Activated CD4-positive, alpha-beta T cell treated with anti-CD3 and anti-CD28 coated beads, Interleukin-2, amount 50 U/mL, for 1 hour (primary cell): Measurements from ENCODE around the gene MGMT.

Experiments
- DNase-seq: peaks from one replicate; pipeline ENCODE4 v3.0.0-alpha.2; 2020

The MGMT gene

GRCh38 chr10:129629911-129630310, 162.9 kb downstream of the MGMT start:
- DNase-seq, result no peak

GRCh38 chr10:129631006-129631405, 164.0 kb downstream of the MGMT start:
- DNase-seq, result no peak

GRCh38 chr10:129631870-129632623, 165.0 kb downstream of the MGMT start:
- DNase-seq, result no peak

GRCh38 chr10:129637010-129637409, 170.0 kb downstream of the MGMT start:
- no peak for DNase-seq

GRCh38 chr10:129637846-129638245, 170.8 kb downstream of the MGMT start:
- DNase-seq, result no peak

- DNase-seq, result no peak
Measured at GRCh38 chr10:129641351-129641750, 174.3 kb downstream of the MGMT start.

- DNase-seq, result no peak
Measured at GRCh38 chr10:129641982-129642381, 174.9 kb downstream of the MGMT start.

- no peak for DNase-seq
Measured at GRCh38 chr10:129642427-129642826, 175.4 kb downstream of the MGMT start.

GRCh38 chr10:129643266-129643665, 176.2 kb downstream of the MGMT start:
- no peak for DNase-seq

GRCh38 chr10:129645487-129645886, 178.4 kb downstream of the MGMT start:
- DNase-seq, result no peak

GRCh38 chr10:129646973-129647372, 179.9 kb downstream of the MGMT start:
- DNase-seq, result no peak

GRCh38 chr10:129647590-129647989, 180.5 kb downstream of the MGMT start:
- no peak for DNase-seq

GRCh38 chr10:129648856-129649255, 181.8 kb downstream of the MGMT start:
- DNase-seq, result no peak

GRCh38 chr10:129652021-129652420, 185.0 kb downstream of the MGMT start:
- DNase-seq, result no peak

- DNase-seq, result no peak
Measured at GRCh38 chr10:129652521-129653201, 185.6 kb downstream of the MGMT start.

GRCh38 chr10:129653428-129653827, 186.4 kb downstream of the MGMT start:
- no peak for DNase-seq

GRCh38 chr10:129653861-129654260, 186.8 kb downstream of the MGMT start:
- DNase-seq, result no peak

GRCh38 chr10:129654461-129654860, 187.4 kb downstream of the MGMT start:
- DNase-seq, result no peak

GRCh38 chr10:129655007-129655678, 188.1 kb downstream of the MGMT start:
- DNase-seq, result no peak

GRCh38 chr10:129655679-129656031, 188.6 kb downstream of the MGMT start:
- DNase-seq, result no peak

- DNase-seq, result no peak
Measured at GRCh38 chr10:129656642-129657041, 189.6 kb downstream of the MGMT start.

- DNase-seq, result no peak
Measured at GRCh38 chr10:129657297-129658017, 190.4 kb downstream of the MGMT start.

GRCh38 chr10:129658376-129659072, 191.5 kb downstream of the MGMT start:
- DNase-seq, result no peak
